Measurements from ENCODE around the gene RFC2.

DNA sequence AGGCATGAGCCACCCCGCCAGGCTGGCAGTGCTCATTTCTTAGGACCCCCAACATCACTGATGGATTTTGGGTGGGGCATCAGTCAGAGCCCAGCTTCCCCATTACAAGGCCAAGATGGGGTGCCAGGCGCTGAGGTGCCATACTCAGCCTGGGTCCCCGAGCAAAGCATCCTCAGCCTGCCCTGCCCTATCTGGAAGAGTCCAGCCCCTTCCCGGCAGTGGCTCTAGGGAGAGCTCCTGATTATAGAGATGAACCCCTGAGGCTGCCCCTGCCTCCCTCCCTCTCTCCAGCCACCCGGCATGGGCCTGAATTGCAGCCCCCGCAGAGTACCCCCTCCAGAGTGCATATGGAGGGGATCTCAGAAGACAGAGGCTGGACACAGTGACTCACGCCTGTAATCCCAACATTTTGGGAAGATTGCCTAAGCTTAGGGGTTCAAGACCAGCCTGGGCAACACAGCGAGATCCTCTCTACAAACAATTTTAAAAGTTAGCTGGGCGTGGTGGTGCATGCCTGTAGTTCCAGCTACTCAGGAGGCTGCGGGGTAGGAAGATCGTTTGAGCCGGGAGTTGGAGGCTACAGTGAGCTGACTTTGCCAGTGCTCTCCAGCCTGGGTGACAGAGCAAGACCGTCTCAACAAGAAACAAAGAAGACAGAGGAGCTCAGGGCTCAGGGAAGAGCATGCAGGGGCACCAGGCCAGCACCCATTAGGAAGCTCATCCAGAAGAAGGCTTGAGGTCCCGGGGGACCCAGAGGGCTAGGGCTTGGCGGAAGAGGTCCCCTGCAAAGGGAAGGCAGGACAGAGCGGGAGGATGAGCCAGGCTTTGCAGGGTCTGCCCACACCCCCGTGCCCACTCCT is 31.1 kb downstream of the RFC2 start:
- TF ChIP-seq, protein P1, sequence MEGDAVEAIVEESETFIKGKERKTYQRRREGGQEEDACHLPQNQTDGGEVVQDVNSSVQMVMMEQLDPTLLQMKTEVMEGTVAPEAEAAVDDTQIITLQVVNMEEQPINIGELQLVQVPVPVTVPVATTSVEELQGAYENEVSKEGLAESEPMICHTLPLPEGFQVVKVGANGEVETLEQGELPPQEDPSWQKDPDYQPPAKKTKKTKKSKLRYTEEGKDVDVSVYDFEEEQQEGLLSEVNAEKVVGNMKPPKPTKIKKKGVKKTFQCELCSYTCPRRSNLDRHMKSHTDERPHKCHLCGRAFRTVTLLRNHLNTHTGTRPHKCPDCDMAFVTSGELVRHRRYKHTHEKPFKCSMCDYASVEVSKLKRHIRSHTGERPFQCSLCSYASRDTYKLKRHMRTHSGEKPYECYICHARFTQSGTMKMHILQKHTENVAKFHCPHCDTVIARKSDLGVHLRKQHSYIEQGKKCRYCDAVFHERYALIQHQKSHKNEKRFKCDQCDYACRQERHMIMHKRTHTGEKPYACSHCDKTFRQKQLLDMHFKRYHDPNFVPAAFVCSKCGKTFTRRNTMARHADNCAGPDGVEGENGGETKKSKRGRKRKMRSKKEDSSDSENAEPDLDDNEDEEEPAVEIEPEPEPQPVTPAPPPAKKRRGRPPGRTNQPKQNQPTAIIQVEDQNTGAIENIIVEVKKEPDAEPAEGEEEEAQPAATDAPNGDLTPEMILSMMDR (IDR thresholded peaks at IDR 0.05 in 4 of 5, conservative IDR thresholded peaks at IDR 0.05 in 1 of 5), result no peak
- TF ChIP-seq POLR2A (IDR thresholded peaks at IDR 0.05), result no peak
